ENCODE measurements around the gene DNER.
"Not testable (repeated sequence)": the region's sequence is repeated elsewhere in the genome, so short reads cannot be mapped to it uniquely, and the experiment has no call there.

Gene DNER

DNA sequence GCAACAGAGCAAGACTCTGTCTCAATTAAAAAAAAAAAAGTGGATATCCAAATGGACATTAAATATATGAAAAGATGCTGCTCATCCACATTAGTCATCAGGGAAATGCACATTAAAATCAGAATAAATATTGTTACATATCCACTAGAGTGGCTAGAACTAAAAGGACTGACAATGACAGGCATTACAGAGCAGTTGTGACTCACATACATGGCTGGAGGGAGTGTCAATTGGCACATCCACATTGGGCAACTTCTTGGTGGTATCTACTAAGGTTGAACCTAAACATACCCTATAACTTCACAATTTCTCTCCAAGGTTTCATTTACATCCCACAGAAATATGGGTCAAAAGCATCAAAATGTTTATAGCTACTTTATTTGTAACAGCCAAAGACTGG, 14.0 kb upstream of the DNER start:
- H3K79me2 ChIP-seq, result no peaks in the 10 kb centered on the region
- TF ChIP-seq, protein P1, sequence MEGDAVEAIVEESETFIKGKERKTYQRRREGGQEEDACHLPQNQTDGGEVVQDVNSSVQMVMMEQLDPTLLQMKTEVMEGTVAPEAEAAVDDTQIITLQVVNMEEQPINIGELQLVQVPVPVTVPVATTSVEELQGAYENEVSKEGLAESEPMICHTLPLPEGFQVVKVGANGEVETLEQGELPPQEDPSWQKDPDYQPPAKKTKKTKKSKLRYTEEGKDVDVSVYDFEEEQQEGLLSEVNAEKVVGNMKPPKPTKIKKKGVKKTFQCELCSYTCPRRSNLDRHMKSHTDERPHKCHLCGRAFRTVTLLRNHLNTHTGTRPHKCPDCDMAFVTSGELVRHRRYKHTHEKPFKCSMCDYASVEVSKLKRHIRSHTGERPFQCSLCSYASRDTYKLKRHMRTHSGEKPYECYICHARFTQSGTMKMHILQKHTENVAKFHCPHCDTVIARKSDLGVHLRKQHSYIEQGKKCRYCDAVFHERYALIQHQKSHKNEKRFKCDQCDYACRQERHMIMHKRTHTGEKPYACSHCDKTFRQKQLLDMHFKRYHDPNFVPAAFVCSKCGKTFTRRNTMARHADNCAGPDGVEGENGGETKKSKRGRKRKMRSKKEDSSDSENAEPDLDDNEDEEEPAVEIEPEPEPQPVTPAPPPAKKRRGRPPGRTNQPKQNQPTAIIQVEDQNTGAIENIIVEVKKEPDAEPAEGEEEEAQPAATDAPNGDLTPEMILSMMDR (IDR thresholded peaks at IDR 0.05), result no peak
- peaks cover 8% of the 10 kb centered on the region for H3K4me1 ChIP-seq

DNA sequence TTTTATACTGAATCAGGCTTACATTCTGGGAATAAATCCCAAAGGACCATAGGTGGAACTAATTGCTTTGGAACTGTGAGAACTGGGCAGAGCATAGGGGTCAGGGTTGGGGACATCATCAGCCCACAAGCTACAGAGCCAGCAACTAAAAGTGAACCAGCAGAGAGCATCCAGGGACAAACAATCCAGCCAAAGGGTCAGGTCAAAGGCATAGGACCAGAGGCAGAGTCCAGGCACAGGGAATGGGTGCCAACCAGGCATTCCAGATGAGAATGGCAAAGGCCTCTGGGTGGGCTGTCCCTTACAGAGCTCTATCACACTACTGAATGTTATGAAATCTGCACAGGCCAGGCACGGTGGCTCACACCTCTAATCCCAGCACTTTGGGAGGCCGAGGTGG, 12.3 kb upstream of the DNER start:
- Histone ChIP-seq H3K27ac (no peak overlapping the region), H3K27me3 (ENCODE audit: control insufficient read depth, insufficient read depth, low read length) (no peaks in the 10 kb centered on the region), H3K4me1 (no peaks in the 10 kb centered on the region), H3K9me3 (ENCODE audit: control insufficient read depth, low read length) (peaks cover 3% of the 10 kb centered on the region), H3K9ac (no peak overlapping the region), H3K4me2 (ENCODE audit: low read length) (no peak overlapping the region), H2AFZ (no peak overlapping the region), H3K4me3 (ENCODE audit: low read depth, low read length) (no peak overlapping the region), H3K36me3 (ENCODE audit: control insufficient read depth, insufficient read depth, low read length) (no peaks in the 10 kb centered on the region), H3K79me2 (no peaks in the 10 kb centered on the region)
- TF ChIP-seq, protein P1 (IDR thresholded peaks at IDR 0.05), result no peak

More for the DNA sequence above, 14.0 kb upstream of the DNER start:
- no peak overlapping the region for H3K4me3 ChIP-seq (ENCODE audit: low read depth, low read length)
- no peaks in the 10 kb centered on the region for H3K36me3 ChIP-seq (ENCODE audit: control insufficient read depth, insufficient read depth, low read length)
- H3K9ac ChIP-seq, result no peak overlapping the region
- no peak overlapping the region for H3K27ac ChIP-seq
- no peak overlapping the region for H3K4me2 ChIP-seq (ENCODE audit: low read length)
- no peaks in the 10 kb centered on the region for H3K27me3 ChIP-seq (ENCODE audit: control insufficient read depth, insufficient read depth, low read length)
- no peaks in the 10 kb centered on the region for H3K9me3 ChIP-seq (ENCODE audit: control insufficient read depth, low read length)
- no peak overlapping the region for H2AFZ ChIP-seq

DNA sequence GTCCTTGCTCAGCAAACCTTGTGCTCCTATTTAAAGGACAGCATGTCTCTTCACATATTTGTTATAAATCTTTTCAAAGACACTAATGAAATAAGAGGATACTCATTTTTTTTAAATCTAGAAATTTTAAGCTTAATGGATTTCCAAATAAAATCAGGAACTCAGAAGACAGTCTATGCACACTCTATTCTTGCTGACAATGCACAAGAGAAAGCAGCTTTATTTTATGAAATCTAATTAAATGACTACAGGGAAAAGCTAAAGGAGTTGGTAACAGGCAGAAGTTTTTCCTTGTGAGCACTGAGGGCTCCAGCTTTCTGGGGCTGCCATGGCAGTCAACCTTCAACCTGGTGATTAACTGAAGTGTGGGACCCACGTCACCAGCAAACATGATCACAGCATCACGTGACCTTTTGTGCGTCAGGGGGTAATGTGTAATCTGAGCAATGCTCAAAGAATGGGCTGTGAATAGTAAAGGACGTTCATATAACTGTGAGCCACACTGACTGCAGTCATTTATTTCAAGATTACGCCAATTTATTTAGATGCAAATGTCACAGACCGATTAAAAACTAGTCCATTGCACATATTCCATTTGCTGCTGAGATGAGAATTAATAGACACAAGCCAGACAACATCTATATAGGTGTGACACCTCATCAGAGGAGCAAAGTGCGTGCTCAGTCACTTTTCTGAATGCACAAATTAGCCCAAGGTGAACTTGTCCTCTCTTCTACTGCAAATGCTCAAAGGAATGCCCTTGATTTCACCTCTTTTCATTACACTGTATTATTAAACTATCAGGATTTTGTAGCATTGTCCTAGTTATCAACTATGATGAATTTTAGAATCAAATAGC, 11.6 kb upstream of the DNER start:
- Histone ChIP-seq H3K79me2 (no peaks in the 10 kb centered on the region), H3K27ac (no peak overlapping the region), H2AFZ (no peak overlapping the region), H3K4me1 (no peaks in the 10 kb centered on the region), H3K4me2 (ENCODE audit: low read length) (no peak overlapping the region), H3K4me3 (ENCODE audit: low read depth, low read length) (no peak overlapping the region), H3K9me3 (ENCODE audit: control insufficient read depth, low read length) (peaks cover 3% of the 10 kb centered on the region), H3K36me3 (ENCODE audit: control insufficient read depth, insufficient read depth, low read length) (no peaks in the 10 kb centered on the region), H3K9ac (no peak overlapping the region), H3K27me3 (ENCODE audit: control insufficient read depth, insufficient read depth, low read length) (no peaks in the 10 kb centered on the region)
- TF ChIP-seq, protein P1 (IDR thresholded peaks at IDR 0.05), result no peak

DNA sequence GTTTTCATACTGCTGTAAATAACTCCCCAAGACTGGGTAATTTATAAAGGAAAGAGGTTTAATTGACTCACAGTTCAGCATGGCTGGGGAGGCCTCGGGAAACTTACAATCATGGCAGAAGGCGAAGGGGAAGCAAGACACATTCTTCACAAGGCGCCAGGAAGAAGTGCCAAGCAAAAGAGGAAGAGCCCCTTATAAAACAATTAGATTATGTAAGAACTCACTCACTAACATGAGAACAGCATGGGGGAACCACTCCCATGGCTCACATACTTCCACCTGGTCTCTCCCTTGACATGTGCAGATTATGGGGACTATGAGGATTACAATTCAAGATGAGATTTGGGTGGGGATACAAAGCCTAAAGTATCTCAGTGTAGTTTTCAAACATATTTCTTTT, 8.8 kb upstream of the DNER start:
- H3K27ac ChIP-seq; H2AFZ ChIP-seq; H3K9ac ChIP-seq; H3K4me1 ChIP-seq; H3K4me3 ChIP-seq (ENCODE audit: low read depth, low read length); H3K4me2 ChIP-seq (ENCODE audit: low read length); H3K27me3 ChIP-seq (ENCODE audit: control insufficient read depth, insufficient read depth, low read length); H3K9me3 ChIP-seq (ENCODE audit: control insufficient read depth, low read length); H3K79me2 ChIP-seq; H3K36me3 ChIP-seq (ENCODE audit: control insufficient read depth, insufficient read depth, low read length): not testable (repeated sequence)

DNA sequence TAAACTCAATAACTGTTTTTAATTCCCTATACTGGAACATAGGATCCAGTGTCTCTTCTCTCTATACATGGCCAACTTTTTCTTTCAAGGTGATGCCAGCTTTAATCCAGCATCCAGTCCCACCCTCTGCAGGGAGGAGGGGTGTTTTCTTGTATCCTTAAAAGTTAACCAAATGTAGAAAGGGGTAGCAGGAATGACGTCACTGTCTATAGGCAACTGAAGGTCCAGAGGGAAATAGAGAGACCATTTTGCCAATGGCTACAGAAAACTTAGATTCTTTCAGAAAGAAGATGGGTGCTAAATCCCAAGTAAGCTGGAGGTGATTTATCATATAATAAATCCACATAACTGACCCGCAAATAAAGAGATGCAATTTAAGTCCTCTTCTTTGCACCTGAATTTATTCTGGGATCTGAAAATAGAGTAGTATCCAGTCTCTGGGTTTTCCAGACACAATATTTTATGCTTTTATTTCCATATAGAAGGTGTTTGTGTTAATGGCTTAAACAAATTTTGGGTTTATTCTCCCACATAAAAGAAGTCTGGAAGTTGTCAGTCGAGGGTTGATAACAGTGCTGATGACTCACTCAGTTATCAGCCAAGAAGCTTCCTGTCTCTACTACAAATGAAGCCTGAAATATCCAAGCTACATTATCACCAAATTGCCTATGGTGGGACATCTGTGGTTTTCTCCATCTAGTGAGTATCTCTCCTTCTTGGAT, 5.7 kb upstream of the DNER start:
- H3K27ac ChIP-seq, result no peak overlapping the region
- peaks cover 3% of the 10 kb centered on the region for H3K9me3 ChIP-seq (ENCODE audit: control insufficient read depth, low read length)
- peaks cover 2% of the 10 kb centered on the region for H3K27me3 ChIP-seq (ENCODE audit: control insufficient read depth, insufficient read depth, low read length)
- H2AFZ ChIP-seq, result no peak overlapping the region
- TF ChIP-seq, protein P1 (IDR thresholded peaks at IDR 0.05), result no peak
- no peaks in the 10 kb centered on the region for H3K36me3 ChIP-seq (ENCODE audit: control insufficient read depth, insufficient read depth, low read length)
- no peak overlapping the region for H3K4me3 ChIP-seq (ENCODE audit: low read depth, low read length)
- no peaks in the 10 kb centered on the region for H3K79me2 ChIP-seq
- H3K9ac ChIP-seq, result no peak overlapping the region
- H3K4me2 ChIP-seq (ENCODE audit: low read length), result no peak overlapping the region
- no peaks in the 10 kb centered on the region for H3K4me1 ChIP-seq
